ENCODE data around the gene ECHS1. TPM values are rescaled to one million over a fixed set of nuclear protein-coding genes. Genes with fewer than 3 reads are reported as not detected.
A peak's percentile ranks its signal among the peaks of the same experiment; 100 is the strongest.

Gene ECHS1
- total RNA-seq, 1 donor, result 13.5 TPM

DNA sequence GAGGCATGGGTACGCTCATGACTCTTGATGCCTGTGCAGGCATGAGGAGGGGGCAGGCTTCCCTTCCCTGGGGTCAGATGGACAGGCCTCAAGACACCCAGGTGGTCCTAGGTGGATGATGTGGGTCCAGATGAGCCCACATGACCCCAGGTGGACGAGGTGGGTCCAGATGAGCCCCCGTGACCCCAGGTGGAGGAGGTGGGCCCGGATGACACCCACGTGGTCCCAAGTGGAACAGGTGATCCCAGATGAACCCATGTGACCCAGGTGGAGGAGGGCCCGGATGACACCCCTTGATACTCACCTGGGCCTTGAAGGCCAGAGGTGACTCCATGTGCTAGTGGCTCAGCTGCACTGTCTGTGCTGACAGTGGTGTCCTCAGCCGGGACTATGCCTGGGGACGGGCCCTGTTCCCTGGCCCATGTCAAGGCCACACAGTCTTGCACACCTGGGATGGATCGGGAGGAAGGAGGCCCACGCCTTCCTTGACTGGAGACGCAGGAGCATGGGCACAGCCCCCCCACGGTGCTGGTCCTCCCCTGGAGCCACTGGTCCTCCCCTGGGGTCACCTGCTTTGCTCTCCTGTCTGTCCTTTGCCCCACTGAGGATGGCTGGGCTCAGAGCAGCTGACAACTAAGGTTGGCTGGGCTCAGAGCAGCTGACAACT is 22.7 kb downstream of the ECHS1 start:
- H3K27me3 ChIP-seq (ENCODE audit: insufficient read depth, low read length), result no peaks in the 10 kb centered on the region
- H3K4me3 ChIP-seq (ENCODE audit: low read length), result no peak overlapping the region
- H3K4me1 ChIP-seq (ENCODE audit: insufficient read depth, low read length), result no peaks in the 10 kb centered on the region
- H3K9me3 ChIP-seq (ENCODE audit: low read depth, low read length), result no peaks in the 10 kb centered on the region

DNA sequence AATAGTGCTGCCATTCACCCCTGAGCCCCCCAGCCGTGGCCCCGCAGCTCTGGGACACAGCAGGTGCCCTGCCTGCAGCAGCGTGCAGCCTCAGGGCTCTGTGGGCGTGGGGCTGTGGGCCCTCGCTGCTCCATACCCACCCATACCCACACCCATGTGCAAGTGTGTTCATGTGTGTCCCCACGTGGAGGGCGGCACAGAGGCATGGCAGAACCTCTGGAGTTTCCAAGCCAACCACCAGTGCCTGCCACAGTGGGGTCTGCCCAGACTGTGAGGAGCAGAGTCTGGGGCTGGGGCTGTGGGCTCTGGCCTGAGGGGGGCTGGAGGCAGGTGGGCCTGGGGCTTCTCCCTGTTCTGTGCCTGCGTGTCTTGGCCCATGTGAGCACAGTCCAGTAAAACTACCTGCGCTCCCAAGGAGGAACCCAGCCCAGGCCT is 23.6 kb downstream of the ECHS1 start:
- Histone ChIP-seq H3K27me3 (ENCODE audit: insufficient read depth, low read length) (peaks cover 2% of the 10 kb centered on the region), H3K4me3 (ENCODE audit: low read length) (no peak overlapping the region), H3K4me1 (ENCODE audit: insufficient read depth, low read length) (no peaks in the 10 kb centered on the region), H3K9me3 (ENCODE audit: low read depth, low read length) (no peaks in the 10 kb centered on the region)

DNA sequence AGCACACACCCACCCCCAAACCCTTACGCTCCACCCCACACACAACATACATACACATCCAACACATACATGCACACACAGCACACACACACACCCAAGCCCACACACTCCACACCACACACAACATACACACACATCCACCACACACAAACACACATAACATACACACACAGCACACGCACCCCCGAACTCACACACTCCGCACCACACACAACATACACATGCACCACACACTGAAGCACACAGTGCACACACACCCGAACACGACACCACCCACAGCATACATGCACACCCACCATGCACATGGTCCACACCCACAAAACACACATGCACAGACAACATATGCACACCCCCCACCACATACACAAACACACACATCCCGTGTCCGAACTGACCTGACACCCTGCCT is 24.0 kb downstream of the ECHS1 start:
- Histone ChIP-seq H3K4me1 (ENCODE audit: insufficient read depth, low read length) (no peaks in the 10 kb centered on the region), H3K4me3 (ENCODE audit: low read length) (no peak overlapping the region), H3K27me3 (ENCODE audit: insufficient read depth, low read length) (peaks cover 2% of the 10 kb centered on the region), H3K9me3 (ENCODE audit: low read depth, low read length) (no peaks in the 10 kb centered on the region)

DNA sequence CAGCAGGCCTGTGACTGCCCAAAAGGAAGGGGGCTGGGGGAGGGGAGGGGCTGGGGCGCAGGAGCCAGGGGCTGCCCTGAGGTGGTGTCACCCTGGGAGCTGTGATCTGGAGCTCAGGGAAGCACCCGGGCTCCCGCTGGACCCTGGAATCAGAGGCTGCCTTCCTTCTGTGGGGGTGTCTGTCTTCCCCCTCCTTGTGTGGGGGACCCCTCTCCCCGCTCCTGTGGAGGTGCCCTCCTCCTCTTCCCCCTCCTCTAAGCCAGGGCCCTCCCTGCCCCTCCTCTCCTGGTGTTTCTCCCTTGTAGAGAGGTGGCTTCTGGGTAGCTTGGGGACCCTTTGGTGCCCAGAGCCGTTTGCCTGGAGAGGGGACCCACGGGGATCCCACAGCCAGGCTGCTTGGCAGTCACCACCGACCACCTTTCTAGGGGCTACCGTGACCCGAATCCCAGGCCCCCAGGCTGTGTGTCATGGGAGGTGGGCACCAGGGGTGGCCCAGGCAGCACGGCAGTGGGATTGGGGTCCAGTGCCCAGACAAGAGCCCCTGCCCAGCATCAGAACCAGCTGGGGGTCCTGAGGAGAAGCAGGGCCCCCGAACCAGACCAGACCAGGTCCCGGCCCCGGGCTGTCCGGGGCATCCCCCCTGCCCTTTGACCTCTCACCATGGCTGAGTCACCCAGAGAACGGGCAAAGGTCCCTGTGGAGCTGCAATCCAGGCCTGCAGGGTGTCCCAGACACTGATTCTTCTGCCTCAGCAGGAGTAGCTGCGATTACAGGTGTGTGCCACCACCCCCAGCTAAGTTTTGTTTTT is 25.2 kb downstream of the ECHS1 start:
- Histone ChIP-seq H3K9me3 (ENCODE audit: low read depth, low read length) (no peaks in the 10 kb centered on the region), H3K4me1 (ENCODE audit: insufficient read depth, low read length) (no peaks in the 10 kb centered on the region), H3K4me3 (ENCODE audit: low read length) (no peak overlapping the region), H3K27me3 (ENCODE audit: insufficient read depth, low read length) (peaks cover 5% of the 10 kb centered on the region)

DNA sequence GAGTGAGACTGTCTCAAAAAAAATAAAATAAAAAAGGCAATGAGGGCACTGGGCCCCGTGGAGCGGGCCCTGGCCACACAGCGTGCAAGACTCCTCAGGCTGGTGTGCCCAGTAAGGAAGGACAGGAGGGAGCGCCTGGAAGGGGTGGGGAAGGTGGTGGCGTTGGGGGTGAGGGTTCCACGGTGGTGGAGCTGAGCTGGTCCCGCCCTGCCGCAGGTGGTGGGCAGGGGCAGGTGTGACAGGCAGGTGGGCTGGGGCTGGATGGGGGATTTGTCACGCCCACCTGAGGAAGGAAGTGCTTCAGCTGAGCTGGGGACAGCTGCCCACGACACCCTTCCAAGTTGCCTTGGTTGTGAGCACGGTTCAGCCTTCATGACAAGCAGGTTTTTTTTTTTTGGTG is 26.7 kb downstream of the ECHS1 start:
- no peaks in the 10 kb centered on the region for H3K4me1 ChIP-seq (ENCODE audit: insufficient read depth, low read length)
- H3K4me3 ChIP-seq (ENCODE audit: low read length), result no peak overlapping the region
- H3K27me3 ChIP-seq (ENCODE audit: insufficient read depth, low read length), result peaks cover 5% of the 10 kb centered on the region
- H3K9me3 ChIP-seq (ENCODE audit: low read depth, low read length), result no peaks in the 10 kb centered on the region

DNA sequence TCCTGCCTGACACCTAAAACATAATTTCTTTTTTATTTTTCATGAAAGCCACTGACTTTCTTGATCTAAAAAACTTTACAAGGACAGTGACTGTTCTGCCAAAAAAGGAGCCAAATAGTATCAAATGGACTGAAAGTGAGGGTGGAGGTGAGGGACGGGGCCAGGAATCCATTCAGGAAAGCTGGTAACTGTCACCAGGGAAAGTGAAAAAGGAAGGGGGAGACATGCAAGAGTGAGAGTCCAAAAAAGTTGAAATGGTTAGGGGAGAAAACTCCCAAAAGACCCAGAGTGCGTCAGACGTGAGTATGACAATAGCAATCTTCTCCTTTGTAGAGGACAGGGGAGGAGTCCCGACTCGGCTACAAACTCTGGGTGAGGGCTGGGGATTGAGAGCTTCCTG is 28.9 kb downstream of the ECHS1 start:
- no peak overlapping the region for H3K4me3 ChIP-seq (ENCODE audit: low read length)
- H3K9me3 ChIP-seq (ENCODE audit: low read depth, low read length), result no peaks in the 10 kb centered on the region
- H3K27me3 ChIP-seq (ENCODE audit: insufficient read depth, low read length), result peaks cover 5% of the 10 kb centered on the region
- H3K4me1 ChIP-seq (ENCODE audit: insufficient read depth, low read length), result no peaks in the 10 kb centered on the region

DNA sequence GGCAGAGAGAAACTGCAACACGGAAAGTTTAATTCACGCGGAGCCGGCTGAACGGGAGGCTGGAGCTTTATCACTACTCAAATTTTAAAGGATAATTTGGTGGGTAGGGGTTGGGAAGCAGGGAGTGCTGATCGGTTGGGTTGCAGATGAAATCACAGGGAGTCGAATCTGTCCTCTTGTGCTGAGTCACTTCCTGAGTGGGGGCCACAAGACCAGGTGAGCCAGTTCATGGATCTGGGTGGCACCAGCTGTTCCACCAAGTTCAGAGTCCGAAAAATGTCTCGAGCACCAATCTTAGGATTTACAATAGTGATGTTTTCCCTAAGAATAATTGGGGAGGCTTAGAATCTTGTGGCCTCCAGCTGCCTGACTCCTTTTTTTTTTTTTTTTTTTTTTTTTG is 29.6 kb downstream of the ECHS1 start:
- Histone ChIP-seq H3K4me1 (ENCODE audit: insufficient read depth, low read length) (no peaks in the 10 kb centered on the region), H3K9me3 (ENCODE audit: low read depth, low read length) (no peaks in the 10 kb centered on the region), H3K27me3 (ENCODE audit: insufficient read depth, low read length) (peaks cover 6% of the 10 kb centered on the region), H3K4me3 (ENCODE audit: low read length) (no peak overlapping the region)

DNA sequence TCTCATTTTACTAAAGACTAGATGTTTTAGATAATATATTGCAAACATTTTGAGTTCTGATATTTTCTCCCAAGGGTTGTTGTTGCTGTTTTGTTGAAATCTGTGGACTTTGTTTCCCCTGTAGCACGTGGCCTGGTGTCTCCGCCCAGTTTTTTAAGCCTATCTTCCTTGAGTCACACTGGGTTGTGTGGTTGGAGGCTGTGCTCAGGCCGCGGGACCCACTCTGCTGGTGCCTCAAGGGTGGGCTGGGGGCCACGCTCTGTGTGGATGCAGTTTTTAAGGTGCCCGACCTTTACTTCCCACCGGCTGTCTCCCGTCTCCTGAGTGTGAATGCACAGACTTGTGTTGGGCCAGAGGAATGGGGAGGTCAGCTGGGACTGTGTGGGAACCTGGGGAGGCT is 30.2 kb downstream of the ECHS1 start:
- H3K9me3 ChIP-seq (ENCODE audit: low read depth, low read length), result no peaks in the 10 kb centered on the region

DNA sequence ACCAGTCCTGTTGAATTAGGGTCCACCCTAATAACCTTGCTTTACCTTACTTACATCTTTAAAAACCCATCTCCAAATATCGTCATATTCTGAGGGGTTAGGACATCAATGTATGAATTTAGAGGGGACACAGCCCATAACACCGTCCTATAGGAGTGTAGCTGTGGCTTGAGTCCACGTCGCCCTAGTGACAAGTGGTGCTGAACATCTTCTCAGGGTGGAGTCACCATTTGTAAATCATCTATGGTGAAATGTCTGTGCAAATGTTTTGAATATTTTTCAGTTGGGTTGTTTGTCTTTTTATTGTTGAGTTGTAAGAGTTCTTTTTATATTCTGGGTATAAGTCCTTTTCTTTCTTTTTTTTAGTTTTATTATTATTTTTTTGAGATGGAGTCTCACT is 31.2 kb downstream of the ECHS1 start:
- Histone ChIP-seq H3K4me3 (ENCODE audit: low read length) (no peak overlapping the region), H3K9me3 (ENCODE audit: low read depth, low read length) (no peaks in the 10 kb centered on the region), H3K27me3 (ENCODE audit: insufficient read depth, low read length) (peaks cover 20% of the 10 kb centered on the region), H3K4me1 (ENCODE audit: insufficient read depth, low read length) (peaks cover 9% of the 10 kb centered on the region)

More for the DNA sequence above, 30.2 kb downstream of the ECHS1 start:
- Histone ChIP-seq H3K4me3 (ENCODE audit: low read length) (no peak overlapping the region), H3K27me3 (ENCODE audit: insufficient read depth, low read length) (peaks cover 11% of the 10 kb centered on the region), H3K4me1 (ENCODE audit: insufficient read depth, low read length) (no peaks in the 10 kb centered on the region)

DNA sequence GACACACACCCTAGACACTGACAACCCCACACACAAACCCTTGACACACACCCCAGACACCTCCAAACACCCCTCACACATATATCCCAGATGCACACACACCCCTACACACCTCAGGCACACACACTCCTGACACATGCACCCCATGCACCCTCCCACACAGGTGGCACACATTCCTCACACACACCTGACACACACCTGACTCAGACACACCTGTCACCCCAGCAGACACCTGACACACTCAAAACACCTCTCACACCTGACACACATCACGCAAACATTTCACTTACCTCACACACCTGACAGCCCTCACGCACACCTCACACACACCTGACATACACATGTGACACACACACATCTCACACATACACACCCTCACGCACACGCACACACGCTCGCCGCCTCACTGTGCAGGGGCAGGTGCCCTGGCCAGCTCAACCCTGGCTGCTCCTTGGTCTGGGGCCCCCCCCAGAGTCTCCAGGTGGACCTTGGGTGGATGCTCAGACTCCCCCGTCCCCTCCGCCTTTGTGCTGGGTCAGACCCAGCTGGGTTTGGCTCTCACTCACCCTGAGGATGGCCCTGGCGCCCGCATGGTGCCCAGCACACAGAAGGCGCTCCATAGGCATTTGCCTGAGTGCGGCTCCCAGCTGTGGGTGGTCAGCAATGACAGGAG is 33.3 kb downstream of the ECHS1 start:
- H3K4me3 ChIP-seq (ENCODE audit: low read length), result no peak overlapping the region
- no peaks in the 10 kb centered on the region for H3K9me3 ChIP-seq (ENCODE audit: low read depth, low read length)
- peaks cover 22% of the 10 kb centered on the region for H3K4me1 ChIP-seq (ENCODE audit: insufficient read depth, low read length)
- H3K27me3 ChIP-seq (ENCODE audit: insufficient read depth, low read length), result peaks cover 27% of the 10 kb centered on the region

DNA sequence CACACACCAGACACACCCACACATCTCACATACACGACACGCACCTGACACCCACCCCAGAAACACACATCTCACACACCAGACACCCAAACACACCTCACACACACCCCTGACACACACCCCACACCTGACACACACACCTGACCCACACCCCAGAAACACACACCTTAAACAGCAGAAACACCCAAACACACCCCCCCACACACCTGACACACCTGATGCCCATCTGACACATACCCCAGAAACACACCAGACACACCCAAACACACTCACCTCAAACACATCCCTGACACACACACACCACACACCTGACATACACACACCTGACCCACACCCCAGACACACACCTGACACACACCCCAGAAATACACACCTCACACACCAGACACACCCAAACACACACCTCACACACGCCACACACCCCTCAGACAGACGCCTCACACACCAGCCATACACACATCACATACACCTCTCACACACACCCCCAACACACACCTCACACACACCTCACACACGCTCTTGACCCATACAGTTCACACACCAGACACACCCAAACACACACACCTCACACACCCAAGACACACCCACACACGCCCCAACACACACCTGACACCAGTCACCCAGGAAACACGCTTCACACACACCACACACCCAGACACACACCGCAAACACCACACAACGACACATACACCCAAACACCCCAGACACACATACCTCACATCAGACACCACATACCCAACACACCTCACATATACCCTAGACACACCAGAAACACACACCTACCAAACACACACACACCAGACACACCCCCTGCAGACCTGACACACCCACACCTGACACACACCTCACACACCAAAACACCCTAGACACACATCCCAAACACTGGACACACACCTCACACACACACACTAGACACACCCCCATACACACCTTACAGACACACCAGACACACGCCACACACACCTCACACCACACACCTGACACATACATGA is 34.8 kb downstream of the ECHS1 start:
- H3K27me3 ChIP-seq (ENCODE audit: insufficient read depth, low read length), result peaks cover 27% of the 10 kb centered on the region
- H3K9me3 ChIP-seq (ENCODE audit: low read depth, low read length), result no peaks in the 10 kb centered on the region
- H3K4me3 ChIP-seq (ENCODE audit: low read length), result no peak overlapping the region
- H3K4me1 ChIP-seq (ENCODE audit: insufficient read depth, low read length), result peaks cover 22% of the 10 kb centered on the region

DNA sequence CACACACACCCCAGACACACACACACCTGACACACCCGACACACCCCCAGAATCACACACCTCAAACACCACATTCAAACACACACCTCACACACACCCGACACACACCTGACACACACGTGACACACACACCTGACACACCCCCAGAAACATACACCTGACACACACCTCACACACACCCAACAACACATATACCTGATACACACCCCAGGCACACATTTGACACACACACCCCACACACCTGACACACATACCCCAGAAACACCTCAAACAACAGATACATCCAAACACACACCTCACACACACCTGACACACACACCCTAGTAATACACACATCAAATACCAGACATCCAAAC is 35.8 kb downstream of the ECHS1 start:
- Histone ChIP-seq H3K9me3 (ENCODE audit: low read depth, low read length) (no peaks in the 10 kb centered on the region), H3K4me1 (ENCODE audit: insufficient read depth, low read length) (peaks cover 22% of the 10 kb centered on the region), H3K4me3 (ENCODE audit: low read length) (no peak overlapping the region), H3K27me3 (ENCODE audit: insufficient read depth, low read length) (peaks cover 24% of the 10 kb centered on the region)

DNA sequence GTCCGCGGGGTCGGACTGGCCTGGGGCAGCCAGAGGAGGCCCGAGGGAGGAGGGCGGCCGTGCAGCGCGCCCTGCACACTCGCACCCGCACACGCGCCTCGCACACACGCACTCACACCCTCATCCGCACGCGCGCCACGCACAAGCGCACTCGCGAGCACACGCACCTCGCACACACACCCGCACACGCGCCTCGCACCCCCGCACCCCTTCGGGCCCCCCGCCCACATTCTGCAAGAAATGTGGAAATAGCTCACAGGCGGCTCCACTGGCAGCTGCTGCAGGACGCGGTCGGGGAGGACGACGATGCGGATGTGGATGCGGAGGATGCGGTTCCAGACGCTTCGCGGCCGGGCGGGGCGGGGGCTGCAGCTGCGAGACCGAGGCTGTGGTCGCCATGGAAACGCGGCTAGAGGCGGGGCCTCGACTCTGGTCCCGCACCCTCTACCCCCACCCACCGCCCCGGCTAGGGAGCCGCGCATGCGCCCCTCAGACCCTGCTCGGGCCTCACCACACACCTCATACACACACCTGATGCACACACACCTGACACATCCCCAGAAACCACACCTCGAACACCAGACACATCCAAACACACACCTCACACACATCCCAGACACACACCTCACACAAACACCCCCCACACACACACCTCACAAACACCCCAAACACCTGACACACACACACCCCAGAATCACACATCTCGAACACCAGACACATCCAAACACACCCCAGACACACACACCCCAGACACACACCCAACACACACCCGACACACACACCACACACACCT is 36.4 kb downstream of the ECHS1 start, which contains the start of gene CALY:
CALY (minus strand) TSS at position 320 of the 793 bp plus-strand sequence. CDS start 7,907 bp downstream, outside the sequence.
- H3K4me1 ChIP-seq (ENCODE audit: insufficient read depth, low read length), result peaks cover 22% of the 10 kb centered on the region
- H3K27me3 ChIP-seq (ENCODE audit: insufficient read depth, low read length), result peaks cover 28% of the 10 kb centered on the region
- no peaks in the 10 kb centered on the region for H3K9me3 ChIP-seq (ENCODE audit: low read depth, low read length)
- H3K4me3 ChIP-seq (ENCODE audit: low read length), result peak within 1 kb of the TSS; percentile 12

DNA sequence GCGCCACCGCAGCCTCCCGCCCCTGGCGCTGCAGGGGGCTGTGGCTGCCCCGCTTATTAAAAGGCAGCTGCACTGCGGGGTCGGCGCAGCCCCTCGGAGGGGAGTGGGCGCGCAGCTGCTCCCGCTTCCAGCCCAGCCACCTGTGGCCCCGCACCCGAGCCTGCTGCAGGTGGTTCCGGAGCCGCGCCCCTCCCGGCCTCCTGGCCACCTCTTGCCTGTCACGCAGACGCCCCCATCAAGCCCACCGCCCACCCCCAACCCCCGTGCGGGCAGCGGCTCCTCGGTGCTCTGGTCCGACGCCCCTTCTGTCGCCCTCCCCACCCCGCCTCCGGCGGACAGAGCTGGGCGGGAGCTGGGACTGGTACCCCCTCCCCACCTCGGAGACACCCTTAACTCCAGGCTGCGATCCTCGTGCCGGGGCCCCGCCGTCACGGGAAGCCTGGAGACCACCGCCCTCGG is 37.0 kb downstream of the ECHS1 start:
- H3K4me3 ChIP-seq (ENCODE audit: low read length), result peak overlapping the region; percentile 12
- H3K27me3 ChIP-seq (ENCODE audit: insufficient read depth, low read length), result peaks cover 28% of the 10 kb centered on the region
- no peaks in the 10 kb centered on the region for H3K9me3 ChIP-seq (ENCODE audit: low read depth, low read length)
- H3K4me1 ChIP-seq (ENCODE audit: insufficient read depth, low read length), result peaks cover 22% of the 10 kb centered on the region

Data from mononuclear cell (primary cell).